ENCODE measurements around the gene PLPP4. TPM values are rescaled to one million over a fixed set of nuclear protein-coding genes. Genes with fewer than 3 reads are reported as not detected.
A peak's percentile ranks its signal among the peaks of the same experiment; 100 is the strongest.

PLPP4 gene
- total RNA-seq, 1 donor from 2014 or later, result not detected

GRCh38 chr10:120423431-120424197, 33.4 kb upstream of the PLPP4 start:
- H3K27me3 Mint-ChIP-seq (ENCODE audit: insufficient read depth, low read depth), result peaks cover 9% of the 10 kb centered on the region
- TF ChIP-seq CTCF (IDR thresholded peaks at IDR 0.05) (peak; percentile 94), EZH2phosphoT487 (IDR thresholded peaks at IDR 0.05) (no peak)
- Histone ChIP-seq H3K36me3 (no peaks in the 10 kb centered on the region), H3K4me1 (no peaks in the 10 kb centered on the region), H2AFZ (replicated peaks) (no peak overlapping the region), H3K9ac (no peak overlapping the region), H3K9me3 (ENCODE audit: low read depth) (no peaks in the 10 kb centered on the region), H4K20me1 (ENCODE audit: low read depth) (no peaks in the 10 kb centered on the region), H3K4me3 (no peak overlapping the region), H3K79me2 (ENCODE audit: low read depth) (no peaks in the 10 kb centered on the region), H3F3A (ENCODE audit: low read depth) (no peaks in the 10 kb centered on the region), H3K27me3 (no peaks in the 10 kb centered on the region), H3K27ac (no peak overlapping the region), H3K4me2 (no peak overlapping the region)
- no peaks in the 10 kb centered on the region for H3K9me3 Mint-ChIP-seq
- H3K4me1 Mint-ChIP-seq, result peaks cover 2% of the 10 kb centered on the region
- DNase-seq (ENCODE audit: low spot score), result peak; percentile 67
- H3K27ac Mint-ChIP-seq, result no peak overlapping the region
- H3K36me3 Mint-ChIP-seq, result no peaks in the 10 kb centered on the region
- H3K4me3 Mint-ChIP-seq, result no peak overlapping the region

GRCh38 chr10:120424198-120424464, 32.9 kb upstream of the PLPP4 start:
- H3K4me3 ChIP-seq, result no peak overlapping the region
- peaks cover 5% of the 10 kb centered on the region for H3K4me1 Mint-ChIP-seq
- H3K9me3 ChIP-seq (ENCODE audit: low read depth), result no peaks in the 10 kb centered on the region
- H3K27ac ChIP-seq, result no peak overlapping the region
- H3K27me3 Mint-ChIP-seq (ENCODE audit: insufficient read depth, low read depth), result peaks cover 9% of the 10 kb centered on the region
- no peak overlapping the region for H3K4me2 ChIP-seq
- TF ChIP-seq EZH2 (IDR thresholded peaks at IDR 0.05) (no peak), EZH2phosphoT487 (IDR thresholded peaks at IDR 0.05) (no peak), CTCF (IDR thresholded peaks at IDR 0.05) (no peak)
- DNase-seq (ENCODE audit: low spot score), result no peak
- H3K4me1 ChIP-seq, result no peaks in the 10 kb centered on the region
- H3K27me3 ChIP-seq, result no peaks in the 10 kb centered on the region
- no peaks in the 10 kb centered on the region for H4K20me1 ChIP-seq (ENCODE audit: low read depth)
- H3F3A ChIP-seq (ENCODE audit: low read depth), result no peaks in the 10 kb centered on the region
- no peak overlapping the region for H2AFZ ChIP-seq (replicated peaks)
- H3K4me3 Mint-ChIP-seq, result no peak overlapping the region
- H3K79me2 ChIP-seq (ENCODE audit: low read depth), result no peaks in the 10 kb centered on the region
- H3K36me3 Mint-ChIP-seq, result no peaks in the 10 kb centered on the region
- H3K27ac Mint-ChIP-seq, result no peak overlapping the region
- H3K9me3 Mint-ChIP-seq, result no peaks in the 10 kb centered on the region
- no peak overlapping the region for H3K9ac ChIP-seq
- H3K36me3 ChIP-seq, result no peaks in the 10 kb centered on the region

DNA sequence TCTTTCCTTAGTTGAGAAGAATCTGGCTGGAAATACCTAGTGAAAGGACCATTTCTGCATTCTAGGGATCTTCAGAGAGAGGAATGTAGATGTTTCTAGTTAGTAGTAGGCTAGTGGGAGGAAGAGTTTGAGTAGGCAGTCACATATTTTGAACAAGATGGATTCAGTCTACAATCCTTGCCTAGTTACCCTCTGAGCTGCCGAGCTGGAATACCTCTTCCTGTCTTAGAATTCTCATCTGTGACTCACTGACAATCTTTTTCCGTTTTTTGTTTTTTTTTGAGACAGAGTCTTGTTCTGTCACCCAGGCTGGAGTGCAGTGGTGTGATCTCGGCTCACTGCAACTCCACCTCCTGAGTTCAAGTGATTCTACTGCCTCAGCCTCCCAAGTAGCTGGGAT, 30.7 kb upstream of the PLPP4 start:
- Mint-ChIP-seq H3K4me3 (no peak overlapping the region), H3K4me1 (peaks cover 20% of the 10 kb centered on the region), H3K36me3 (no peaks in the 10 kb centered on the region), H3K27ac (no peak overlapping the region), H3K27me3 (ENCODE audit: insufficient read depth, low read depth) (peaks cover 8% of the 10 kb centered on the region), H3K9me3 (no peaks in the 10 kb centered on the region)
- no peak overlapping the region for H3K4me3 ChIP-seq
- H4K20me1 ChIP-seq (ENCODE audit: low read depth), result no peaks in the 10 kb centered on the region
- no peak for DNase-seq (ENCODE audit: low spot score)
- H3K4me1 ChIP-seq, result no peaks in the 10 kb centered on the region
- H3K79me2 ChIP-seq (ENCODE audit: low read depth), result no peaks in the 10 kb centered on the region
- H3K9me3 ChIP-seq (ENCODE audit: low read depth), result no peaks in the 10 kb centered on the region
- H3K27ac ChIP-seq, result no peak overlapping the region
- H3K4me2 ChIP-seq, result no peak overlapping the region
- no peak overlapping the region for H2AFZ ChIP-seq (replicated peaks)
- H3K27me3 ChIP-seq, result no peaks in the 10 kb centered on the region
- no peak overlapping the region for H3K9ac ChIP-seq
- no peaks in the 10 kb centered on the region for H3F3A ChIP-seq (ENCODE audit: low read depth)
- H3K36me3 ChIP-seq, result no peaks in the 10 kb centered on the region
- TF ChIP-seq EZH2 (IDR thresholded peaks at IDR 0.05), result no peak
- TF ChIP-seq CTCF (IDR thresholded peaks at IDR 0.05), result no peak
- TF ChIP-seq EZH2phosphoT487 (IDR thresholded peaks at IDR 0.05), result no peak
